Measurements from ENCODE around the gene SEPTIN1. TPM values are rescaled to one million over a fixed set of nuclear protein-coding genes. Genes with fewer than 3 reads are reported as not detected.

SEPTIN1 gene
- total RNA-seq, 1 donor from 2014 or later: not detected

DNA sequence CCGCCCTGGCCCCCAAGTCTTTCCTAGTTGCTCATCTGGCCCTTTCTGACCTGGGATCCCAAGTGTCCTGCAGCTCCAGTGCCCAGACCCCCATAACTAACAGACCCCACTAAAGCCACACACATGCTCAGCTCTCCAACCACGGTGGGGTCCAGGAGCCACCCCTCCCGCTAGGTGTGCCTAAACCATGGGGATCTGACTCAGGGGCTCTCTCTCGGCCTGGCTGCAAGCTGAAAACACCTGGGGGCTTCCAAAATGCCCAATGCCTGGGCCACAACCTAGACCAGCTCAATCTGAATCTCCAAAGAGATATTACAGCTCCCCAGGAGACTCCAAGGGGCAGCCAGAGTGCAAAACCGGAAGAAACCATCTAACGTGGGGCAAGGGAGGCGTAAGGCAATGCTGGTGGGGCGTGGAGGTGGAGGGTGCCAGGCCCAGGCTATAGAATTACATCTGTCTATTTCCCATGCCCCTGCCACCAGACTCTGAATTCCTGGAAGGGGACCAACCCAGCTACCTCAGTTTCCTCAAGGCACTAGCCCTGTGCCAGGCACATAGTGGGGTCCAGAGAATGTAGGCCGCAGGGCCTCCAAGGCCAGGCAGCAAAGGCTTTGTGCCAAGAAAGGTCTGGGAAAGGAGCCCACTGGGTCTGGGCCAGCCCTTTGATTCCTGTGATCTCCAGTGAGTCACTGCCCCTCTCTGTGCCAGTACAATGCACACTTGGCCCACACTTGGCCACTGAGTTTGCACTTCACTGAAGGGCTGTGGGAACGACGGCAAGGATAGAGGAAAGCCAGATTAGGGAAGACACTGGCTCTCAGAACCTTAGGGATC, 30.6 kb downstream of the SEPTIN1 start:
- intact Hi-C loops (cut with DNase I): no loop called here
- peaks cover 21 to 28% of the 10 kb centered on the region in 2 donors for H3K36me3 ChIP-seq
- H3K4me3 ChIP-seq: no peak overlapping the region
- TF ChIP-seq, protein P1, sequence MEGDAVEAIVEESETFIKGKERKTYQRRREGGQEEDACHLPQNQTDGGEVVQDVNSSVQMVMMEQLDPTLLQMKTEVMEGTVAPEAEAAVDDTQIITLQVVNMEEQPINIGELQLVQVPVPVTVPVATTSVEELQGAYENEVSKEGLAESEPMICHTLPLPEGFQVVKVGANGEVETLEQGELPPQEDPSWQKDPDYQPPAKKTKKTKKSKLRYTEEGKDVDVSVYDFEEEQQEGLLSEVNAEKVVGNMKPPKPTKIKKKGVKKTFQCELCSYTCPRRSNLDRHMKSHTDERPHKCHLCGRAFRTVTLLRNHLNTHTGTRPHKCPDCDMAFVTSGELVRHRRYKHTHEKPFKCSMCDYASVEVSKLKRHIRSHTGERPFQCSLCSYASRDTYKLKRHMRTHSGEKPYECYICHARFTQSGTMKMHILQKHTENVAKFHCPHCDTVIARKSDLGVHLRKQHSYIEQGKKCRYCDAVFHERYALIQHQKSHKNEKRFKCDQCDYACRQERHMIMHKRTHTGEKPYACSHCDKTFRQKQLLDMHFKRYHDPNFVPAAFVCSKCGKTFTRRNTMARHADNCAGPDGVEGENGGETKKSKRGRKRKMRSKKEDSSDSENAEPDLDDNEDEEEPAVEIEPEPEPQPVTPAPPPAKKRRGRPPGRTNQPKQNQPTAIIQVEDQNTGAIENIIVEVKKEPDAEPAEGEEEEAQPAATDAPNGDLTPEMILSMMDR (IDR thresholded peaks at IDR 0.05): no peak
- H3K27me3 ChIP-seq: no peaks in the 10 kb centered on the region
- peak; percentile 45 to 94 for DNase-seq (ENCODE audit: low spot score in 2 of 2)
- H3K27ac ChIP-seq: peak overlapping the region; percentile 95 to 98
- peaks cover 10 to 42% of the 10 kb centered on the region in 2 donors for H3K4me1 ChIP-seq
- no peaks in the 10 kb centered on the region for H3K9me3 ChIP-seq

DNA sequence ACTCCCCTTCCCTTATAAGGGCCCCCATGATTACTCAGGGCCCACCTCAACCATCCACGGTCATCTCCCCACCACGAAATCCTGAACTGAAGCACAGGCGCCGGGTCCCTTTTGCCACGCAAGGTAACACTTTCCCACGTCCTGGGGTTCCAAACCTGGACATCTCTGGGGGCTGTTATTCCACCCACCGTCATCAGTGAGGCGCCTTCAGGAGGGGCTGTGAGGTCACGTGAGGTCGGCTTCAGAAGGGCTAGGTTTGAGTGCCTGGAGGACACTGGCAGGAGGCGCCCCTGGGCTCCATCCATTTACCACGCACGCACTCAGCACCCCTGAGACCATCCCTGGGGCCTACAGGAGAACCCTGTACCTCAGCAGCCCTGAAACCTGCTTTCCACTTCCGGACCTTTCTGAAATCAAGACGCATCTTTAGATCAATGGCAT, 31.3 kb downstream of the SEPTIN1 start:
- TF ChIP-seq, protein P1 (IDR thresholded peaks at IDR 0.05): no peak
- Histone ChIP-seq H3K36me3 (peaks cover 21 to 28% of the 10 kb centered on the region in 2 donors), H3K4me3 (no peak overlapping the region), H3K27me3 (no peaks in the 10 kb centered on the region), H3K4me1 (peaks cover 10 to 36% of the 10 kb centered on the region in 2 donors), H3K9me3 (no peaks in the 10 kb centered on the region), H3K27ac (peak overlapping the region in 1 of 2 donors; percentile 98)
- no peak for DNase-seq (ENCODE audit: low spot score in 2 of 2)
- intact Hi-C loops (cut with DNase I): no loop called here

DNA sequence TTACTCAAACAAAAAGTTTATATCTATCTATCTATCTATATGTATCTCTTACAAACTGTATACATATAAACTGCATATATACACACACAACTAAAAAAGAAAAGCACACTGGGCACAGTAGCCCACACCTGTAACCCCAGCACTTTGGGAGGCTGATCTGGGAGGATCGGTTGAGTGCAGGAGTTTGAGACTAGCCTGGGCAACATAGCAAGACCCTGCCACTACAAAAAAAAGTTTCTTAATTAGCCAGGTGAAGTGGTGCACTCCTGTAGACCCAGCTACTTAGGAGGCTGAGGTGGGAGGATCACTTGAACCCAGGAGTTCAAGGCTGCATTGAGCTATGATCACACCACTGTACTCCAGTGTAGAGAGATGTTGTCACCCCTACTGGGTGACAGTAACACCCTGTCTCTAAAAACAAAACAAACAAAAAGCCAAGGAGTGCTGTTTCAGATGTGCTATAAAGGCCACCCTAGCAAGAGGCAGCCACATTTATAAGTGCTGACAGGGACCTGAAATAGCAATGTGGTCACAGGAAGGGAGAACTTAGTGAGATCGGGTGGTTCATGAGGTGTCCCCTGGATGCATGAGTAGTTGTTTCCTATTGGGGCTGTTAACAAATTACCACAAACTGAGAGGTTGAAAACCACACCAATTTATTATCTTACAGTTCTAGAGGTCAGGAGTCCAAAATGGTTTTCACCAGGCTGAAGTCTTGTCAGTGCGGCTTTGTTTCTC, 32.1 kb downstream of the SEPTIN1 start:
- no peaks in the 10 kb centered on the region for H3K9me3 ChIP-seq
- intact Hi-C loops (cut with DNase I): no loop called here
- DNase-seq (ENCODE audit: low spot score in 2 of 2): no peak

DNA sequence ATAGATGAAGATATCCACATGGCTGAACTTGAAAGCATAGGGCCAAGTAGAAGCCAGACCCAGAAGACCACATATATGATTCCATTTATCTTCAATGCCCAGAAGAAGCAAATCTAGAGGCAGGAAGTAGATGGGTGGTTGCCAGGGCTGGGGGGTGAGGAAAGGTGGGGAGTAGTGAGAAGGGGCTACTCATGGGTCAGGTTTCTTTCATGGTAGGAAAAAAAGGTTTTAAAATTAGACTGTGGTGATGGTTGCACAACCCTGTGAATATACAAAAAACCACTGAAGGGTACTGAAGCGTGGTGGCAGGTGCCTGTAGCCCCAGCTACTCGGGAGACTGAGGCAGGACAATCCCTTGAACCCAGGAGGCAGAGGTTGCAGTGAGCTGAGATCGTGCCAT, 32.7 kb downstream of the SEPTIN1 start:
- DNase-seq (ENCODE audit: low spot score in 2 of 2): peak in 1 of 2 donors; percentile 27
- H3K27me3 ChIP-seq: no peaks in the 10 kb centered on the region
- TF ChIP-seq, protein P1 (IDR thresholded peaks at IDR 0.05): no peak
- H3K4me3 ChIP-seq: no peak overlapping the region
- H3K36me3 ChIP-seq: peaks cover 21 to 28% of the 10 kb centered on the region in 2 donors
- H3K27ac ChIP-seq: no peak overlapping the region
- intact Hi-C loops (cut with DNase I): no loop called here
- H3K9me3 ChIP-seq: no peaks in the 10 kb centered on the region
- H3K4me1 ChIP-seq: peaks cover 10 to 29% of the 10 kb centered on the region in 2 donors

More for the DNA sequence above, 32.1 kb downstream of the SEPTIN1 start:
- Histone ChIP-seq H3K4me3 (no peak overlapping the region), H3K27ac (no peak overlapping the region), H3K36me3 (peaks cover 21 to 28% of the 10 kb centered on the region in 2 donors), H3K27me3 (no peaks in the 10 kb centered on the region), H3K4me1 (peaks cover 10 to 29% of the 10 kb centered on the region in 2 donors)
- TF ChIP-seq, protein P1 (IDR thresholded peaks at IDR 0.05): no peak

DNA sequence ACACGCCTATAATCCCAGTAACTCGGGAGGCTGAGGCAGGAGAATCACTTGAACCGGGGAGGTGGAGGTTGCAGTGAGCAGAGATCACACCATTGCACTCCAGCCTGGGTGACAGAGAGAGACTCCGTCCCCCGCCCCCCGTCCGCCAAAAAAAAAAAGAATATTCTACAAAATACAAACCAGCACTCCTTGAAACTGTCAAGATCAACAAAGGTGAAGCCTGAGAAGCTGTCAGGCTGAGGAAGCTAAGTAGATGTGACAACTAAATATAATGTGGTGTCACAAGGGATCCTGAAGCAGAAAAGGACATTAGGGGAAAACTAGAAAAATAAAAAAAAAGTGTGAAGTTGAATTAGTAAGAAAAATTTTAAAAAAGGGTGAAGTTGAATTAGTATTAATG, 33.4 kb downstream of the SEPTIN1 start:
- TF ChIP-seq, protein P1 (IDR thresholded peaks at IDR 0.05): no peak
- Histone ChIP-seq H3K27me3 (no peaks in the 10 kb centered on the region), H3K4me1 (peaks cover 10 to 24% of the 10 kb centered on the region in 2 donors), H3K4me3 (no peak overlapping the region), H3K36me3 (peaks cover 21 to 28% of the 10 kb centered on the region in 2 donors), H3K9me3 (no peaks in the 10 kb centered on the region), H3K27ac (no peak overlapping the region)
- intact Hi-C loops (cut with DNase I): no loop called here
- DNase-seq (ENCODE audit: low spot score in 2 of 2): no peak
